Hippocampal formation (tissue), 2 donors: ENCODE measurements around the gene NINJ2.
"Not testable (repeated sequence)": the region's sequence is repeated elsewhere in the genome, so short reads cannot be mapped to it uniquely, and the experiment has no call there.

Source experiments
- DNase-seq, 2 donors: peaks; one replicate each; lab custom pipeline; 2025; lab: John Stamatoyannopoulos, UW

Gene NINJ2

GRCh38 chr12:663293-663871, at the start of gene NINJ2:
Gene NINJ2 (minus strand): TSS chr12:663445. CDS start chr12:663360, 85 bp downstream.
- peak in 1 of 2 donors; percentile 26 for DNase-seq

- peak; percentile 19 to 32 for DNase-seq
Measured at GRCh38 chr12:712172-712863, 49.1 kb upstream of the NINJ2 start.

- DNase-seq, result no peak
Measured at GRCh38 chr12:709455-710020, 46.3 kb upstream of the NINJ2 start.

GRCh38 chr12:708084-708483, 44.8 kb upstream of the NINJ2 start:
- DNase-seq, result not testable (repeated sequence)

GRCh38 chr12:704516-705242, 41.4 kb upstream of the NINJ2 start:
- no peak for DNase-seq

- peak; percentile 73 to 93 for DNase-seq
Measured at GRCh38 chr12:701896-702539, 38.8 kb upstream of the NINJ2 start.

GRCh38 chr12:700016-700415, 36.8 kb upstream of the NINJ2 start:
- peak in 1 of 2 donors; percentile 28 for DNase-seq

GRCh38 chr12:698222-698621, 35.0 kb upstream of the NINJ2 start:
- not testable (repeated sequence) for DNase-seq

GRCh38 chr12:697481-697880, 34.2 kb upstream of the NINJ2 start:
- DNase-seq, result no peak

- DNase-seq, result no peak
Measured at GRCh38 chr12:694734-695503, 31.7 kb upstream of the NINJ2 start.

- DNase-seq, result no peak
Measured at GRCh38 chr12:693934-694533, 30.8 kb upstream of the NINJ2 start.

- no peak for DNase-seq
Measured at GRCh38 chr12:692274-692673, 29.0 kb upstream of the NINJ2 start.

GRCh38 chr12:690466-690865, 27.2 kb upstream of the NINJ2 start:
- no peak for DNase-seq

GRCh38 chr12:685388-685787, 22.1 kb upstream of the NINJ2 start:
- no peak for DNase-seq

GRCh38 chr12:684416-684815, 21.2 kb upstream of the NINJ2 start:
- no peak for DNase-seq

GRCh38 chr12:681568-682256, 18.5 kb upstream of the NINJ2 start:
- DNase-seq, result no peak

- no peak for DNase-seq
Measured at GRCh38 chr12:678747-679712, 15.8 kb upstream of the NINJ2 start.

GRCh38 chr12:675562-675961, 12.3 kb upstream of the NINJ2 start:
- no peak for DNase-seq

GRCh38 chr12:674272-674781, 11.1 kb upstream of the NINJ2 start:
- no peak for DNase-seq
